H1 (cell line): ENCODE results near the gene TBC1D9. TPM values are rescaled to one million over a fixed set of nuclear protein-coding genes. Genes with fewer than 3 reads are reported as not detected.

Source experiments
- CBX8 ChIP-seq: fragments of 300-800, 300-1000 bp; sonication (generic); IDR thresholded peaks from 2 replicates; pipeline ENCODE4 v1.7.1; 2016; ENCODE audit warnings: low read depth, low read length, borderline replicate concordance
- polyA plus RNA-seq, 7 experiments: library from polyadenylated mRNA; depleted of rRNA in 3 of 7; stranded (reverse) in 5 of 7; unstranded in 2 of 7; fragments of >200 nt in 5 of 7; fragments of 200-250 nt in 2 of 7; gene quantifications; 1 replicate in 5 of 7; 2 replicates in 1 of 7; 4 replicates in 1 of 7; pipeline versions ENCODE4 v1.2.1 to v1.2.3, GENCODE V29; 2011 to 2013; ENCODE audit warnings: missing spikeins in 2 of 7, mixed read lengths in 2 of 7
- total RNA-seq: library from RNA; stranded (reverse); fragmentation: NEBNext Ultra II Directional; extraction: Animal tissue kit (Norgen Biotek cat#: 25700); gene quantifications from 2 replicates; pipeline ENCODE4 v1.2.1, GENCODE V29; 2021

Gene TBC1D9
- total and polyA plus RNA-seq, 2 of the 8 experiments (the other 6 are each of a cell fraction or from before 2014, with no cell fraction given): 0.94 to 1.0 TPM

DNA sequence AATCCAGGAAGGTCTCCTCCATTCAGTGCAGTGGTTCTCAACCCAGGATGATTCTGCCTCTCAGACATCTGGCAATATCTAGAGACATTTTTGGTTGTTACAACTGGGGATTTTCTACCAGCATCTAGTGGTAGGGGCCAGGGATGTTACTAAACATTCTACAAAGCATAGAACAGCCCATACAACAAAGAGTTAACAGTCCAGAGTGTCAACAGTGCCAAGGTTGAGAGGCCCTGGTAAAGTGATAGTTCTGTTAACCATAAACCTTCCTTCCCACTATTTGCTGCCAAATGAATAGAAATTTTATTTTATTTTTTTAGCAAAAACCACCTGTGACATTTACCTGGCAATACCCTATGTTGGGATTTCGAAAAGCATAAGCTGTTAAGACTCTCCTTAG, 94.6 kb downstream of the TBC1D9 start (continued):
- TF ChIP-seq CBX8: no peak
